ENCODE data around the gene TBC1D23. TPM values are rescaled to one million over a fixed set of nuclear protein-coding genes. Genes with fewer than 3 reads are reported as not detected.
A peak's percentile ranks its signal among the peaks of the same experiment; 100 is the strongest.

Gene TBC1D23
- total and polyA plus RNA-seq, 2 of the 13 experiments (the other 11 are each of a cell fraction or from before 2014, with no cell fraction given), result 28.7 to 35.4 TPM

GRCh38 chr3:100361897-100362296 is 101.1 kb downstream of the TBC1D23 start:
- H3K4me1 ChIP-seq (ENCODE audit: insufficient read depth, low read length), result peaks cover 25% of the 10 kb centered on the region
- no peak overlapping the region for H3K27ac ChIP-seq (ENCODE audit: extremely low read length, insufficient read depth, low read length)
- no peak overlapping the region for H3K4me3 ChIP-seq (replicated peaks in 1 of 3; ENCODE audit: insufficient read depth in 1 of 3, low read depth in 2 of 3, low read length in 3 of 3)
- no peak overlapping the region for H3K4me2 ChIP-seq (ENCODE audit: low read depth, low read length)
- ChIA-PET CTCF (ENCODE audit: low intra/inter-chr PET ratio, low total read pairs) (no interaction called here), POLR2A (no interaction called here)
- H3K9me3 ChIP-seq (ENCODE audit: low read length), result peaks cover 4% of the 10 kb centered on the region; the same call in 1 of the 2 replicates
- H3K27me3 ChIP-seq (ENCODE audit: control insufficient read depth in 1 of 2, insufficient read depth in 2 of 2, low read length in 2 of 2), result no peaks in the 10 kb centered on the region
- in situ Hi-C loops (cut with HindIII; ENCODE audit: extremely low pct_ligation_motif_present, low pct_unique_long_range_greater_than_20kb) (no loop called here), intact Hi-C loops (cut with micrococcal nuclease; ENCODE audit: unreplicated experiment) (no loop called here)
- no peak for DNase-seq (ENCODE audit: low spot score)
- no peak overlapping the region for H2AFZ ChIP-seq (ENCODE audit: low read length)
- peaks cover 2 to 23% of the 10 kb centered on the region in 2 experiments; a peak in 4 of 5 replicates for H3K36me3 ChIP-seq (replicated peaks in 1 of 2; ENCODE audit: control insufficient read depth in 1 of 2, insufficient read depth in 2 of 2, low read length in 2 of 2)
- no peak overlapping the region for H3K9ac ChIP-seq (ENCODE audit: insufficient read depth, low read depth, low read length)
- H4K20me1 ChIP-seq (ENCODE audit: insufficient read depth, low read length), result no peaks in the 10 kb centered on the region
- no peak for FAIRE-seq
- TF ChIP-seq ZNF280D (CRISPR knock-in tag; IDR thresholded peaks at IDR 0.05) (peak; percentile 72; the same call in 1 of the 2 replicates), ZHX1 (CRISPR knock-in tag; IDR thresholded peaks at IDR 0.05; ENCODE audit: low read depth) (no peak), FOXC1 (CRISPR knock-in tag; IDR thresholded peaks at IDR 0.05; ENCODE audit: borderline replicate concordance) (no peak), ZMYM3 (CRISPR knock-in tag; IDR thresholded peaks at IDR 0.05) (0 out of 2 replicates have a peak, but pooled peaks have one; percentile 45), MBD4 (IDR thresholded peaks at IDR 0.05; ENCODE audit: borderline replicate concordance, low read length) (no peak), RBM22 (optimal IDR thresholded peaks at IDR 0.05; ENCODE audit: low read length) (peak; percentile 69)
- ATAC-seq, result no peak
- BruUV-seq (replicated peaks), result no TSS peak
- WGBS (ENCODE audit: low lambda C conversion rate), result 100% methylated on average over 1 of the region's 1 CpG
- no peaks in the 10 kb centered on the region for H3K79me2 ChIP-seq (ENCODE audit: insufficient read depth, low read length)

Measured in HepG2 (cell line).